Keratinocyte (primary cell): Measurements from ENCODE around the gene HAND2. TPM values are rescaled to one million over a fixed set of nuclear protein-coding genes. Genes with fewer than 3 reads are reported as not detected.

Experiments
- DNase-seq: peaks from one replicate; pipeline ENCODE4 v3.0.0-alpha.2; 2011; ENCODE audit warnings: low read depth, missing footprints, low spot score
- FAIRE-seq: peaks from 2 replicates; lab custom pipeline; 2011; peaks lifted over from hg19 to GRCh38; lab: Jason Lieb, UNC
- H2AFZ ChIP-seq: 2 replicates; pipeline ENCODE4 v1.6.0; 2012; ENCODE audit warnings: low read length, control low read depth, inconsistent platforms; ENCODE audit not compliant: control insufficient read depth
- H3K27ac ChIP-seq: 2 replicates; pipeline ENCODE4 v1.5.1; 2011; ENCODE audit warnings: low read length; ENCODE audit not compliant: control insufficient read depth, insufficient read depth
- H3K27me3 ChIP-seq: 3 replicates; pipeline ENCODE4 v1.6.0; 2011; ENCODE audit warnings: low read length; ENCODE audit not compliant: control insufficient read depth, insufficient read depth; ENCODE audit errors: extremely low read depth
- H3K36me3 ChIP-seq, 2 experiments: 2 replicates in 1 of 2; 3 replicates in 1 of 2; pipeline ENCODE4 v1.5.1; 2011; ENCODE audit warnings: low read length in 2 of 2, mild to moderate bottlenecking in 1 of 2; ENCODE audit not compliant: control insufficient read depth in 2 of 2, insufficient read depth in 2 of 2; ENCODE audit errors: extremely low read depth in 1 of 2
- H3K4me1 ChIP-seq: 3 replicates; pipeline ENCODE4 v1.5.1; 2011; ENCODE audit warnings: low read length; ENCODE audit not compliant: control insufficient read depth, insufficient read depth; ENCODE audit errors: extremely low read depth
- H3K4me2 ChIP-seq: 3 replicates; pipeline ENCODE4 v1.6.0; 2011; ENCODE audit warnings: low read depth, low read length; ENCODE audit not compliant: control insufficient read depth, insufficient read depth; ENCODE audit errors: extremely low read depth
- H3K4me3 ChIP-seq, 3 experiments: fragments of 200-600 bp in 1 of 3; sonication (generic) in 1 of 3; 2 replicates in 2 of 3; 3 replicates in 1 of 3; pipeline ENCODE4 v1.5.1; 2011 to 2016; ENCODE audit warnings: low read length in 3 of 3, mild to moderate bottlenecking in 3 of 3, control low read depth in 2 of 3, inconsistent platforms in 1 of 3, low read depth in 1 of 3, mixed read lengths in 1 of 3, mixed run types in 1 of 3, moderate library complexity in 1 of 3; ENCODE audit not compliant: control insufficient read depth in 2 of 3, insufficient read depth in 2 of 3; ENCODE audit errors: extremely low read depth in 1 of 3
- H3K79me2 ChIP-seq: 2 replicates; pipeline ENCODE4 v1.6.0; 2012; ENCODE audit warnings: low read length; ENCODE audit not compliant: control insufficient read depth, insufficient read depth
- H3K9ac ChIP-seq: 3 replicates; pipeline ENCODE4 v1.6.0; 2011; ENCODE audit warnings: low read length; ENCODE audit not compliant: control insufficient read depth, insufficient read depth; ENCODE audit errors: extremely low read depth
- H3K9me1 ChIP-seq: 3 replicates; pipeline ENCODE4 v1.6.0; 2011; ENCODE audit warnings: low read length; ENCODE audit not compliant: control insufficient read depth, insufficient read depth; ENCODE audit errors: extremely low read depth
- H3K9me3 ChIP-seq: 2 replicates; pipeline ENCODE4 v1.5.1; 2012; ENCODE audit warnings: low read depth, low read length; ENCODE audit not compliant: control insufficient read depth
- H4K20me1 ChIP-seq: 3 replicates; pipeline ENCODE4 v1.6.0; 2011; ENCODE audit warnings: low read length; ENCODE audit not compliant: control insufficient read depth, insufficient read depth; ENCODE audit errors: extremely low read depth
- EZH2 ChIP-seq: IDR thresholded peaks from one replicate; pipeline ENCODE4 v1.6.1; 2012; ENCODE audit warnings: inconsistent platforms, mild to moderate bottlenecking, low read length, moderate library complexity
- dilution Hi-C: fragments of 300-500 bp; cut with MboI; formaldehyde crosslinking; loops from one replicate; pipeline ENCODE4 v1.7.0; 2020; ENCODE audit warnings: low sequenced_read_pairs; ENCODE audit not compliant: extremely low pct_ligation_motif_present
- polyA plus RNA-seq, 5 experiments: library from polyadenylated mRNA; depleted of rRNA in 3 of 5; stranded (reverse) in 3 of 5; stranded (forward) in 1 of 5; unstranded in 1 of 5; fragments of >200 nt; gene quantifications; 1 replicate in 1 of 5; 2 replicates in 3 of 5; 3 replicates in 1 of 5; pipeline versions ENCODE4 v1.2.1 to v1.2.3, GENCODE V29; 2011 to 2012; ENCODE audit warnings: missing spikeins in 2 of 5, low read depth in 1 of 5, low replicate concordance in 1 of 5
- TF ChIP-seq, protein P1 (sequence below), 3 experiments: IDR thresholded peaks in 1 of 3; conservative IDR thresholded peaks in 1 of 3; optimal IDR thresholded peaks in 1 of 3; 2 replicates in 2 of 3; 3 replicates in 1 of 3; pipeline versions ENCODE3 to v1.5.1; 2011; ENCODE audit warnings: low read length in 3 of 3, mild to moderate bottlenecking in 3 of 3, moderate library complexity in 2 of 3, control low read depth in 1 of 3, inconsistent platforms in 1 of 3; ENCODE audit not compliant: insufficient read depth in 2 of 3; ENCODE audit errors: extremely low read depth in 1 of 3

The HAND2 gene
- polyA plus RNA-seq, 1 donor (not counting 4 experiments of a cell fraction or from before 2014, with no cell fraction given) = not detected

DNA sequence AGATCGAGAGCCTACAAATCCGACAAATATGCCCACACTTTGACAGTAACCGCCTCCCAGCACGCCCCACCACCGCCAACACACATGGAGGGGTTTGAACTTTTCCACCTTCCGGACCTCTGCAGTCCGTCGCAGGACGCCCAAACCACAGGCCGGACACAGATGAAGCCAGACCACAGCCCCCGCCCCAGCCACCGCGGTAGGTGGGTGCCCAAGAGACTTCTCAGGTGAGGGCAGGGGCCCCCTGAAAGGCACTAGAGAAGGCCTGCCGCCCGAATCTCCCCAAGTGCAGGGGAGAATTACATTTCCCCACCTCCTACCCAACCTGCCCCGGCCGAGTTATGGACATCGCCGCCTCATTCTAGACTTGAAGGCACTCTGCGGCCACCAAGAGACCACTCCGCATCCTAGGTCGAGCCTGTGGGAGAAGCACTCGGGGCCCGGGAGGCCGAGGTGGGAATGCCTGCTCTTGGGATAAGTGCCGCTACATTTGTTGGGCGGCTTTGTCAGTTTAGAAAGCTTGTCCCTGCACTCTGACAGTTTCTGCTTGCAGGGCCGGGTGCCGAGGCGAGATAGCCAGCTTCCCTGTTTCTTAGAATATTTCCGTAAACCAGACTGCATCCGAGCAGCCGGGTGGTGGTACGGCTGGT is 21.5 kb downstream of the HAND2 start:
- H3K27ac ChIP-seq = no peak overlapping the region

DNA sequence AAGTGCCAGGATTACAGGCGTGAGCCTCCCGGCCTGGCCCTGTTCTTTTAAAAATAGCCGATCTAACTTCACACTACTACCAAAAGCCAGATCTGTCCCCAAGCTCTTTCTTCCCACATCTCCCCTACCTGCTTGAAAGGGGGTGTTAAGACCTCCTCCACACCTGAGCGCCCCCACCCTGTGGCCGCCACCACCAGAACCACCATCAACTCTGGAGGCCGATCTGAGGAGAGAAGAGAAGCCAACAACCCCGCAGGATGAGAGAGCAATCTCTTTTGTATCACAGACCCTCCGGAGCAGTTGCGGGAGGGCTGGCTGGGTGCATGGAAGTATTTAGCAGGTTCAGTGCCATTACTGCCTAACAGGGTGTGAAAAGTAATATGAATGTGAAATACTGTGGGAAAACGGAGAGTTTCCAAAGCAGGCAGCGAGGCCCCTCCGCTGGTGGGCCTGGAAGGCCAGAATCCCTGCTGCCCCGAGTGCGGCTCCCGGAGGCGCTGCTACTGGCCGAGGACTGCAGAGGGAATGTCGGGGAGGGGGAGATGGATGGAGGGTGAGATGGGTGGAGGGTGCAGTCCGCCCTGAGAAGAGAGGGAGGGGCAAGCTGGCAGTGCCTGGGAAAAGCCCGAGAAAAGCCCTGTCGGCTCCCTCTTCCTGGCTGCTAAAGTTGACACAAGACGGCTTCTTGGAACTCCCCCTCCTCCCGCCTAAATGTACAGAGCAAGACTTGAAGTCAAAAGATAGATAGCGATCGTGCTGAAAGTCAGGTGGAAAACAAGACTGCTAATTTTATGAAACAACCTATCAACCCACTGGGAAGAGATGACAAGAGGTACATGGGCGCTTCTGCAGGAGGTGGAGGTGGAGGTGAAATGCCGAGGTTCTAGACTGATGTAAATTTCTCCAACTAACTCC is 22.3 kb downstream of the HAND2 start:
- dilution Hi-C loops = no loop called here
- no peak for FAIRE-seq
- no peaks in the 10 kb centered on the region for H3K9me1 ChIP-seq

More for the DNA sequence above, 21.5 kb downstream of the HAND2 start:
- Histone ChIP-seq H3K36me3 (no peaks in the 10 kb centered on the region), H3K9ac (no peak overlapping the region), H3K9me1 (no peaks in the 10 kb centered on the region), H2AFZ (no peak overlapping the region), H3K4me3 (no peak overlapping the region), H3K4me2 (no peak overlapping the region), H3K79me2 (no peaks in the 10 kb centered on the region), H4K20me1 (no peaks in the 10 kb centered on the region), H3K4me1 (no peaks in the 10 kb centered on the region), H3K9me3 (peaks cover 11% of the 10 kb centered on the region), H3K27me3 (peaks cover 81% of the 10 kb centered on the region)
- FAIRE-seq (no peak), DNase-seq (no peak)
- TF ChIP-seq, protein P1, sequence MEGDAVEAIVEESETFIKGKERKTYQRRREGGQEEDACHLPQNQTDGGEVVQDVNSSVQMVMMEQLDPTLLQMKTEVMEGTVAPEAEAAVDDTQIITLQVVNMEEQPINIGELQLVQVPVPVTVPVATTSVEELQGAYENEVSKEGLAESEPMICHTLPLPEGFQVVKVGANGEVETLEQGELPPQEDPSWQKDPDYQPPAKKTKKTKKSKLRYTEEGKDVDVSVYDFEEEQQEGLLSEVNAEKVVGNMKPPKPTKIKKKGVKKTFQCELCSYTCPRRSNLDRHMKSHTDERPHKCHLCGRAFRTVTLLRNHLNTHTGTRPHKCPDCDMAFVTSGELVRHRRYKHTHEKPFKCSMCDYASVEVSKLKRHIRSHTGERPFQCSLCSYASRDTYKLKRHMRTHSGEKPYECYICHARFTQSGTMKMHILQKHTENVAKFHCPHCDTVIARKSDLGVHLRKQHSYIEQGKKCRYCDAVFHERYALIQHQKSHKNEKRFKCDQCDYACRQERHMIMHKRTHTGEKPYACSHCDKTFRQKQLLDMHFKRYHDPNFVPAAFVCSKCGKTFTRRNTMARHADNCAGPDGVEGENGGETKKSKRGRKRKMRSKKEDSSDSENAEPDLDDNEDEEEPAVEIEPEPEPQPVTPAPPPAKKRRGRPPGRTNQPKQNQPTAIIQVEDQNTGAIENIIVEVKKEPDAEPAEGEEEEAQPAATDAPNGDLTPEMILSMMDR (optimal IDR thresholded peaks at IDR 0.05 in 1 of 3, IDR thresholded peaks at IDR 0.05 in 1 of 3, conservative IDR thresholded peaks at IDR 0.05 in 1 of 3; ENCODE audit: extremely low read depth in 1 of 3, insufficient read depth in 2 of 3, low read length in 3 of 3) = no peak
- dilution Hi-C loops = no loop called here

More for the DNA sequence above, 22.3 kb downstream of the HAND2 start:
- Histone ChIP-seq H3K4me2 (no peak overlapping the region), H3K27ac (no peak overlapping the region), H4K20me1 (no peaks in the 10 kb centered on the region), H3K4me1 (no peaks in the 10 kb centered on the region), H3K27me3 (peaks cover 83% of the 10 kb centered on the region), H2AFZ (no peak overlapping the region), H3K79me2 (no peaks in the 10 kb centered on the region), H3K36me3 (no peaks in the 10 kb centered on the region), H3K4me3 (no peak overlapping the region), H3K9me3 (peaks cover 11% of the 10 kb centered on the region), H3K9ac (no peak overlapping the region)
- no peak for DNase-seq
- TF ChIP-seq, protein P1 (optimal IDR thresholded peaks at IDR 0.05 in 1 of 3, IDR thresholded peaks at IDR 0.05 in 1 of 3, conservative IDR thresholded peaks at IDR 0.05 in 1 of 3; ENCODE audit: extremely low read depth in 1 of 3, insufficient read depth in 2 of 3, low read length in 3 of 3) = no peak
- TF ChIP-seq EZH2 = no peak
